ENCODE results near the gene FAM174C. TPM values are rescaled to one million over a fixed set of nuclear protein-coding genes. Genes with fewer than 3 reads are reported as not detected.
A peak's percentile ranks its signal among the peaks of the same experiment; 100 is the strongest.

Gene FAM174C
- total and polyA plus RNA-seq, 10 of the 15 experiments (the other 5 are each of a cell fraction or from before 2014, with no cell fraction given), result 0.89 to 94.6 (median 43.6) TPM

- TF ChIP-seq ZNF687 (IDR thresholded peaks at IDR 0.05) (no peak), EP300 (IDR thresholded peaks at IDR 0.05; ENCODE audit: borderline replicate concordance in 1 of 2, control insufficient read depth in 1 of 2, low read depth in 2 of 2, low read length in 2 of 2) (no peak), TCF3 (IDR thresholded peaks at IDR 0.05; ENCODE audit: borderline replicate concordance, insufficient read depth, low read depth, low read length) (no peak), PRDM15 (CRISPR knock-in tag; IDR thresholded peaks at IDR 0.05) (no peak), PAX5 (IDR thresholded peaks at IDR 0.05; ENCODE audit: borderline replicate concordance, low read depth, low read length) (no peak), SPI1 (IDR thresholded peaks at IDR 0.05; ENCODE audit: borderline replicate concordance, insufficient read depth, low read depth, low read length) (no peak), CREB1 (IDR thresholded peaks at IDR 0.05; ENCODE audit: low read depth) (0 out of 2 replicates have a peak, but pooled peaks have one; percentile 13), RBBP5 (conservative IDR thresholded peaks at IDR 0.05) (no peak), NFYB (IDR thresholded peaks at IDR 0.05; ENCODE audit: insufficient read depth, low read depth, low read length) (no peak), TCF12 (IDR thresholded peaks at IDR 0.05; ENCODE audit: low read depth, low read length) (no peak), E2F4 (IDR thresholded peaks at IDR 0.05; ENCODE audit: low read depth, low read length) (no peak), SIN3A (IDR thresholded peaks at IDR 0.05; ENCODE audit: low read depth, low read length) (no peak), ZBTB40 (IDR thresholded peaks at IDR 0.05; ENCODE audit: borderline replicate concordance) (no peak), RUNX3 (IDR thresholded peaks at IDR 0.05; ENCODE audit: low read length) (no peak), CHD2 (IDR thresholded peaks at IDR 0.05; ENCODE audit: borderline replicate concordance, low read depth, low read length) (no peak), HDAC6 (IDR thresholded peaks at IDR 0.05; ENCODE audit: unreplicated experiment) (no peak), YY1 (IDR thresholded peaks at IDR 0.05; ENCODE audit: low read depth, low read length) (peak; percentile 56; the same call in 1 of the 2 replicates)
Measured at GRCh38 chr19:1279782-1280341, 4.5 kb downstream of the FAM174C start (continued).

Data from GM12878 (cell line).